GM21390 (cell line): ENCODE measurements around the gene PTPN23.
"Not testable (repeated sequence)": the region's sequence is repeated elsewhere in the genome, so short reads cannot be mapped to it uniquely, and the experiment has no call there.

Source experiments
- ATAC-seq: cut with Tn5 transposase; IDR thresholded peaks from one replicate; pipeline ENCODE4 v1.9.1; 2021; ENCODE audit not compliant: unreplicated experiment

The PTPN23 gene

GRCh38 chr3:47434849-47435248 lies 54.0 kb downstream of the PTPN23 start:
- ATAC-seq, result no peak

DNA sequence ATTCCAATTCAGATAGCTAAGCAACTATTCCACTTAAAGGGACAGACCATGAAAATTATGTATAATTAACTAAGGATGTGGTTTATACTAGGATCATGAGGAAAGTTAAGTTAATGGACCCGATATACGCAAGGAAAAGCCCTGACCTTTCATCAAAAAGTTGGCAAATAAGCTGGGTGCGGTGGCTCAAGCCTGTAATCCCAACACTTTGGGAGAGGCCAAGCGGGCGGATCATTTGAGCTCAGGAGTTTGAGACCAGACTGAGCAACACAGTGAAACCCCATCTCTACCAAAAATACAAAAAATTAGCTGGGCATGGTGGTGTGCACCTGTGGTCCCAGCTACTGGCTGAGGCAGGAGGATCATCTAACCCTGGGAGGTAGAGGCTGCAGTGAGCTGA lies 55.4 kb downstream of the PTPN23 start:
- ATAC-seq, result no peak

- no peak for ATAC-seq
These were observed 59.3 kb downstream of the PTPN23 start for GRCh38 chr3:47440131-47440530.

- no peak for ATAC-seq
These were observed 61.2 kb downstream of the PTPN23 start for GRCh38 chr3:47441796-47442551.

GRCh38 chr3:47443611-47443995 lies 62.8 kb downstream of the PTPN23 start:
- ATAC-seq, result no peak

DNA sequence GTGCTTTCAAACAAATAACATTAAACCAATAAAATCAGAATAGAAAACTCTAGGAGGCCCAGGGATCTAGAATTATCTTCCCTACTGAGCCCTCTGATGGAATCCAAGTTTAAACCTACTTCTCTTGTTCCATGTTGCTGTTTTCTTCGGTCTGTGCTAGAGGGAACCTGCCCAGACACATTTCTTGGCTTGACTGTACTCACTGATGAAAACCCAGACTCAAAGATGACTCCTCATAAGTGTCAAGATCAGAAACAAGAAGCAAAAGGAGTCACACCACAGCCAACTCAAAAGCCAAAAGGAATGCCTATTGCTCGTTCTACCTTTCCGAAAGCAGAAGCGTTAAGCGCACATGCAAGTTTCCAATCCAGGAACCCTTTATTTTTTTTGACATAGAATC lies 63.3 kb downstream of the PTPN23 start:
- no peak for ATAC-seq

- ATAC-seq, result no peak
These were observed 71.8 kb downstream of the PTPN23 start for GRCh38 chr3:47452453-47453215.

DNA sequence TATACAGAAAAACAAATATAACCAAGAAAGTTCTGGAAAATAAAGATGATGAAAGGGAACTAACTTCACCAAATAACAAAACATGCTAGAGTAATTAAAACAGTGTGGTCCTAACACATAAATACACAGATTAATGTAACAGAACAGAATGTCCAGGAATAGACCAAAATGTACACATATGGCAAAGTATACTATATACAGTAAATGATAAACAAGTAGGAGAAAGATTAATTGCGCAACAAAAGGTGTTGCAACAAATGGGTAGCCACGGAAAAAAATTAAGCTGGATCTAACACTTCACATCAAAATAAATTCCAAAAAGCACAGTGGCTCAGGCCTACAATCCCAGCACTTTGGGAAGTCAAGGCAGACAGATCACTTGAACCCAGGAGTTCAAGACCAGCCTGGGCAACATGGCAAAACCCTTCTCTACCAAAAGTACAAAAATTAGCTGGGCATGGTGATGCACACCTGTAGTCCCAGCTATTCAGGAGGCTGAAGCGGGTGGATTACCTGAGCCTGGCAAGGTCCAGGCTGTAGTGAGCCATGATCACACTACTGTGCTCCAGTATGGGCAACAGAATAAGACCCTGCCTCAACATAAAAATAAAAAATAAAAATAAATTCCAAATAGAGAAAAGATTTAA lies 75.1 kb downstream of the PTPN23 start:
- no peak for ATAC-seq

- ATAC-seq, result no peak
These were observed 76.2 kb downstream of the PTPN23 start for GRCh38 chr3:47456984-47457383.

- not testable (repeated sequence) for ATAC-seq
These were observed 78.8 kb downstream of the PTPN23 start for GRCh38 chr3:47459534-47460085.
